ENCODE data around the gene MISP. TPM values are rescaled to one million over a fixed set of nuclear protein-coding genes. Genes with fewer than 3 reads are reported as not detected.

MISP gene
- polyA plus RNA-seq, 2 donors = 0.08 to 0.11 TPM

DNA sequence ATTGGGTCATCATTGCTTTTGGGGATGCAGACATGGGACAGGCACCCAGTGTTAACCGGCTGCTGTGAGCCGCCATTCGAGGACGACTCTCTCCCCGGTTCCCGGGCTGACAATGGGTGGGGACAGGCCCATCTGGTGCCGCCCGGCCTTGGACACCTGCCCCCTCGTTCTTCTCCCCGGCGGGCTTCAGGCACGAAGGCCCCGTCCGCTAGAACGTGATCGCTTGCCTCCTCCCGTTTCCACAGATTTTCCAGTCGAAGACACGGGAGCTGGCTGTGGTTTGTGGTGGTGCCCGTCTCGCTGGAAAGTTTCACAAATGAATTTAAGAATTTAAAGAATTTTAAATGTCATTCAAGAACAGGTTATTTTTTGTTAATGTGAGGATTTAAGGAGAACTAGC lies 40.1 kb upstream of the MISP start:
- Histone ChIP-seq H3K4me3 (ENCODE audit: low read depth in 1 of 2, low read length in 2 of 2) (no peak overlapping the region), H3K36me3 (ENCODE audit: control insufficient read depth in 2 of 2, insufficient read depth in 2 of 2, low read length in 1 of 2) (no peaks in the 10 kb centered on the region), H3K4me1 (ENCODE audit: control insufficient read depth in 2 of 2, insufficient read depth in 2 of 2, low read length in 1 of 2) (peaks cover 0 to 7% of the 10 kb centered on the region in 2 donors), H3K27ac (ENCODE audit: low read depth in 2 of 2, low read length in 1 of 2) (peak overlapping the region in 1 of 2 donors; percentile 39), H3K9me3 (ENCODE audit: control insufficient read depth in 2 of 2, insufficient read depth in 1 of 2, low read depth in 1 of 2, low read length in 1 of 2) (peaks cover 0 to 9% of the 10 kb centered on the region in 2 donors), H3K27me3 (ENCODE audit: control insufficient read depth in 1 of 2, insufficient read depth in 2 of 2, low read length in 2 of 2) (peaks cover 0 to 3% of the 10 kb centered on the region in 2 donors)
- 45 to 46% methylated on average over 21 of the region's 21 CpGs for WGBS, 2 donors

GRCh38 chr19:711254-711653 lies 39.7 kb upstream of the MISP start:
- Histone ChIP-seq H3K9me3 (ENCODE audit: control insufficient read depth in 2 of 2, insufficient read depth in 1 of 2, low read depth in 1 of 2, low read length in 1 of 2) (peaks cover 0 to 9% of the 10 kb centered on the region in 2 donors), H3K4me3 (ENCODE audit: low read depth in 1 of 2, low read length in 2 of 2) (no peak overlapping the region), H3K27me3 (ENCODE audit: control insufficient read depth in 1 of 2, insufficient read depth in 2 of 2, low read length in 2 of 2) (peaks cover 0 to 3% of the 10 kb centered on the region in 2 donors), H3K4me1 (ENCODE audit: control insufficient read depth in 2 of 2, insufficient read depth in 2 of 2, low read length in 1 of 2) (peaks cover 0 to 7% of the 10 kb centered on the region in 2 donors), H3K36me3 (ENCODE audit: control insufficient read depth in 2 of 2, insufficient read depth in 2 of 2, low read length in 1 of 2) (no peaks in the 10 kb centered on the region), H3K27ac (ENCODE audit: low read depth in 2 of 2, low read length in 1 of 2) (no peak overlapping the region)
- 75 to 76% methylated on average over 8 of the region's 8 CpGs for WGBS, 2 donors

GRCh38 chr19:715347-715746 lies 35.6 kb upstream of the MISP start:
- no peaks in the 10 kb centered on the region for H3K27me3 ChIP-seq (ENCODE audit: control insufficient read depth in 1 of 2, insufficient read depth in 2 of 2, low read length in 2 of 2)
- WGBS, 2 donors = 94 to 97% methylated on average over 3 of the region's 3 CpGs

GRCh38 chr19:718251-718951 lies 32.5 kb upstream of the MISP start:
- H3K36me3 ChIP-seq (ENCODE audit: control insufficient read depth in 2 of 2, insufficient read depth in 2 of 2, low read length in 1 of 2) = no peaks in the 10 kb centered on the region
- no peaks in the 10 kb centered on the region for H3K27me3 ChIP-seq (ENCODE audit: control insufficient read depth in 1 of 2, insufficient read depth in 2 of 2, low read length in 2 of 2)
- H3K4me3 ChIP-seq (ENCODE audit: low read depth in 1 of 2, low read length in 2 of 2) = no peak overlapping the region
- H3K27ac ChIP-seq (ENCODE audit: low read depth in 2 of 2, low read length in 1 of 2) = peak overlapping the region; percentile 2 to 26
- 56 to 61% methylated on average over 23 of the region's 23 CpGs for WGBS, 2 donors
- peaks cover 0 to 7% of the 10 kb centered on the region in 2 donors for H3K9me3 ChIP-seq (ENCODE audit: control insufficient read depth in 2 of 2, insufficient read depth in 1 of 2, low read depth in 1 of 2, low read length in 1 of 2)
- H3K4me1 ChIP-seq (ENCODE audit: control insufficient read depth in 2 of 2, insufficient read depth in 2 of 2, low read length in 1 of 2) = peaks cover 0 to 5% of the 10 kb centered on the region in 2 donors

More at GRCh38 chr19:715347-715746, 35.6 kb upstream of the MISP start:
- Histone ChIP-seq H3K9me3 (ENCODE audit: control insufficient read depth in 2 of 2, insufficient read depth in 1 of 2, low read depth in 1 of 2, low read length in 1 of 2) (peaks cover 0 to 7% of the 10 kb centered on the region in 2 donors), H3K4me1 (ENCODE audit: control insufficient read depth in 2 of 2, insufficient read depth in 2 of 2, low read length in 1 of 2) (peaks cover 0 to 5% of the 10 kb centered on the region in 2 donors), H3K27ac (ENCODE audit: low read depth in 2 of 2, low read length in 1 of 2) (no peak overlapping the region), H3K36me3 (ENCODE audit: control insufficient read depth in 2 of 2, insufficient read depth in 2 of 2, low read length in 1 of 2) (no peaks in the 10 kb centered on the region), H3K4me3 (ENCODE audit: low read depth in 1 of 2, low read length in 2 of 2) (no peak overlapping the region)

GRCh38 chr19:718991-719512 lies 31.9 kb upstream of the MISP start:
- H3K27me3 ChIP-seq (ENCODE audit: control insufficient read depth in 1 of 2, insufficient read depth in 2 of 2, low read length in 2 of 2) = no peaks in the 10 kb centered on the region
- H3K9me3 ChIP-seq (ENCODE audit: control insufficient read depth in 2 of 2, insufficient read depth in 1 of 2, low read depth in 1 of 2, low read length in 1 of 2) = peaks cover 0 to 7% of the 10 kb centered on the region in 2 donors
- 18 to 38% methylated on average over 43 to 54 of the region's 54 CpGs for WGBS, 2 donors
- peaks cover 0 to 5% of the 10 kb centered on the region in 2 donors for H3K4me1 ChIP-seq (ENCODE audit: control insufficient read depth in 2 of 2, insufficient read depth in 2 of 2, low read length in 1 of 2)
- H3K27ac ChIP-seq (ENCODE audit: low read depth in 2 of 2, low read length in 1 of 2) = peak overlapping the region; percentile 2 to 3
- H3K36me3 ChIP-seq (ENCODE audit: control insufficient read depth in 2 of 2, insufficient read depth in 2 of 2, low read length in 1 of 2) = no peaks in the 10 kb centered on the region
- H3K4me3 ChIP-seq (ENCODE audit: low read depth in 1 of 2, low read length in 2 of 2) = no peak overlapping the region

GRCh38 chr19:719636-720344 lies 31.1 kb upstream of the MISP start:
- H3K4me3 ChIP-seq (ENCODE audit: low read depth in 1 of 2, low read length in 2 of 2) = no peak overlapping the region
- 15 to 32% methylated on average over 42 to 79 of the region's 79 CpGs for WGBS, 2 donors
- peak overlapping the region in 1 of 2 donors; percentile 27 for H3K27ac ChIP-seq (ENCODE audit: low read depth in 2 of 2, low read length in 1 of 2)
- H3K27me3 ChIP-seq (ENCODE audit: control insufficient read depth in 1 of 2, insufficient read depth in 2 of 2, low read length in 2 of 2) = no peaks in the 10 kb centered on the region
- no peaks in the 10 kb centered on the region for H3K36me3 ChIP-seq (ENCODE audit: control insufficient read depth in 2 of 2, insufficient read depth in 2 of 2, low read length in 1 of 2)
- H3K9me3 ChIP-seq (ENCODE audit: control insufficient read depth in 2 of 2, insufficient read depth in 1 of 2, low read depth in 1 of 2, low read length in 1 of 2) = peaks cover 0 to 7% of the 10 kb centered on the region in 2 donors
- H3K4me1 ChIP-seq (ENCODE audit: control insufficient read depth in 2 of 2, insufficient read depth in 2 of 2, low read length in 1 of 2) = peaks cover 0 to 5% of the 10 kb centered on the region in 2 donors

GRCh38 chr19:720345-721160 lies 30.4 kb upstream of the MISP start:
- H3K4me1 ChIP-seq (ENCODE audit: control insufficient read depth in 2 of 2, insufficient read depth in 2 of 2, low read length in 1 of 2) = peaks cover 0 to 5% of the 10 kb centered on the region in 2 donors
- no peaks in the 10 kb centered on the region for H3K27me3 ChIP-seq (ENCODE audit: control insufficient read depth in 1 of 2, insufficient read depth in 2 of 2, low read length in 2 of 2)
- no peak overlapping the region for H3K4me3 ChIP-seq (ENCODE audit: low read depth in 1 of 2, low read length in 2 of 2)
- no peaks in the 10 kb centered on the region for H3K36me3 ChIP-seq (ENCODE audit: control insufficient read depth in 2 of 2, insufficient read depth in 2 of 2, low read length in 1 of 2)
- 36 to 46% methylated on average over 32 to 54 of the region's 58 CpGs for WGBS, 2 donors
- peaks cover 0 to 3% of the 10 kb centered on the region in 2 donors for H3K9me3 ChIP-seq (ENCODE audit: control insufficient read depth in 2 of 2, insufficient read depth in 1 of 2, low read depth in 1 of 2, low read length in 1 of 2)
- H3K27ac ChIP-seq (ENCODE audit: low read depth in 2 of 2, low read length in 1 of 2) = no peak overlapping the region

DNA sequence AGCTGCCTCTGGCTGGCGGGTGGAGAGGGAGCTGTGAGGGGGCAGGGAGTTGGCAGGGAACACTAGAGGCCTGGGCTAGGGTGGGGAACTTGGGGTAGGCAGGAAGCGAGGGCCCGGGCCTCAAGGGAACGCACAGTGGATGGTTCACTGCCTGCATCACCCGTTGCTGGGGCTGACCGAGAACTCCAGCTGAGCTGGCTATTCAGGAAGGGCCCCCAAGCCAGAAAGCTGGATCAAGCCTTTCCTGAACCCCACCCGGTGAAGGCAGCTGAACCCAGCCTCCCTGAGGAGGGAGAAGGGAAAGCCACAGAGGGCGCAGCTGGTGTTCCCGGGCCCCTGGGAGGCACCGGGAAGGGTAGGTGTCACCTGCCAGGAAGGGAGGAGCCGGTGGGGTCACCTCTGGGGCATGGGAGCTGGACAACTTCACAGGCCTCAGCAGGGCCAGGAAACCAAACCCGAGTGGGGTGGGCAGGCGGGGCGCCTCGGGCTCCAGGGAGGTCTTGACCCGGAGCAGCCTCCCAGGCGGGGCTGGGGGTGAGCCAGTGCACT lies 28.3 kb upstream of the MISP start:
- Histone ChIP-seq H3K4me1 (ENCODE audit: control insufficient read depth in 2 of 2, insufficient read depth in 2 of 2, low read length in 1 of 2) (peaks cover 0 to 5% of the 10 kb centered on the region in 2 donors), H3K27me3 (ENCODE audit: control insufficient read depth in 1 of 2, insufficient read depth in 2 of 2, low read length in 2 of 2) (no peaks in the 10 kb centered on the region), H3K27ac (ENCODE audit: low read depth in 2 of 2, low read length in 1 of 2) (no peak overlapping the region), H3K36me3 (ENCODE audit: control insufficient read depth in 2 of 2, insufficient read depth in 2 of 2, low read length in 1 of 2) (no peaks in the 10 kb centered on the region), H3K4me3 (ENCODE audit: low read depth in 1 of 2, low read length in 2 of 2) (no peak overlapping the region), H3K9me3 (ENCODE audit: control insufficient read depth in 2 of 2, insufficient read depth in 1 of 2, low read depth in 1 of 2, low read length in 1 of 2) (no peaks in the 10 kb centered on the region)
- WGBS, 2 donors = 60% methylated on average over 17 of the region's 17 CpGs

DNA sequence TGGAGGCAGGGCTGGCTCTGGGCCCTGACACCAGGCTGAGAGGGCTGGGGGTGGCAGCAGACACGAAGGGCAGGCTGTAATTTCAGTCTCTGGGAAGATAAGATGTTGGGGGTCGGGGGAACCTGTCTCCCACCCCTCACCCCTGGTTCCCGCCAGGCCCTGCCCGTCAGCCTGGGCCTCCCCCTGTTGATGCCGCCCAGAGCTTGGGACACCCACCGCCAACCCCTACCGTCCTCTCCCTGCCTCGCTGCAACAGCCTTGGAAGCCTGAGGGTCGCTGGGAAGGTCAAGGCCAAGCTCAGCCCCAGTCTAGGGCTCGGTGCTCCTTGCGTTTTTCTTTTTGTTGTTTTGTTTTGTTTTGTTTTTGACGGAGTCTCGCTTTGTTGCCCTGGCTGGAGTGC lies 27.7 kb upstream of the MISP start:
- no peaks in the 10 kb centered on the region for H3K9me3 ChIP-seq (ENCODE audit: control insufficient read depth in 2 of 2, insufficient read depth in 1 of 2, low read depth in 1 of 2, low read length in 1 of 2)
- peaks cover 0 to 5% of the 10 kb centered on the region in 2 donors for H3K4me1 ChIP-seq (ENCODE audit: control insufficient read depth in 2 of 2, insufficient read depth in 2 of 2, low read length in 1 of 2)
- H3K4me3 ChIP-seq (ENCODE audit: low read depth in 1 of 2, low read length in 2 of 2) = no peak overlapping the region
- H3K27me3 ChIP-seq (ENCODE audit: control insufficient read depth in 1 of 2, insufficient read depth in 2 of 2, low read length in 2 of 2) = no peaks in the 10 kb centered on the region
- 79 to 83% methylated on average over 13 of the region's 13 CpGs for WGBS, 2 donors
- H3K27ac ChIP-seq (ENCODE audit: low read depth in 2 of 2, low read length in 1 of 2) = no peak overlapping the region
- no peaks in the 10 kb centered on the region for H3K36me3 ChIP-seq (ENCODE audit: control insufficient read depth in 2 of 2, insufficient read depth in 2 of 2, low read length in 1 of 2)
